Measurements from ENCODE around the gene AKAP6. TPM values are rescaled to one million over a fixed set of nuclear protein-coding genes. Genes with fewer than 3 reads are reported as not detected.

The AKAP6 gene
- total and polyA plus RNA-seq, 10 of the 15 experiments (the other 5 are each of a cell fraction or from before 2014, with no cell fraction given) = 0.35 to 5.9 (median 2.2) TPM

DNA sequence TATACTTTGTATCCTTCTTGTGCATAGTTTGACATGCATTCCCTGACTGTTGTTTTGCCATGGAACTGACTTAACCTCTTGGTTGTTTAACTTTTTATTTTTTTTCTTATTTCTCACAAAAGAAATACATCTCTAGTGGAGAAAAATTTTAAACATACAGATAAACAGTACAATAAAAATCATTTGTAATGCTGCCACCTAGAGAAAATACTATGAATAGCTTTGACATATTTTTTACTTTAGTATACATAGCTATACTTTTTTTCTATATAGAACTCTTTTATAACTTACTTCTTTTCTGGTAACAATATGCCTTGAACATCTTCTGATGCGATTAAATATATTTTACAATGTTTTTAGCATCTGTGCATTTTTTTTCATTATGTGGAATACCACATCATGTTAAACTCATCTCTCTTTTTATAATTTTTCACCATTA, 184.5 kb downstream of the AKAP6 start:
- no peaks in the 10 kb centered on the region; a peak in 1 of 4 replicates for H3K27me3 ChIP-seq (replicated peaks in 1 of 2; ENCODE audit: control insufficient read depth in 2 of 2, insufficient read depth in 2 of 2, low read length in 1 of 2)
- no peaks in the 10 kb centered on the region for H3K4me1 ChIP-seq (ENCODE audit: control insufficient read depth, insufficient read depth, low read length)
- DNase-seq (ENCODE audit: low read depth, low spot score) = no peak
- H3K9me3 ChIP-seq (replicated peaks; ENCODE audit: control insufficient read depth, insufficient read depth, low read length) = no peaks in the 10 kb centered on the region
- in situ Hi-C loops (cut with MboI) = no loop called here
- no peak overlapping the region for H2AFZ ChIP-seq (ENCODE audit: control insufficient read depth, low read depth, low read length)
- ChIA-PET CTCF (interaction anchor here (0.7 to 2.3 kb wide), 15 partner anchors 9 to 1029 kb away, joined by 3 to 11 read pairs (median 4); no protein-coding TSS in a partner anchor), RAD21 (ENCODE audit: unreplicated experiment) (interaction anchor here (0.8 to 1.8 kb wide), 5 partner anchors 46 to 587 kb away, joined by 3 to 12 read pairs (median 3); no protein-coding TSS in a partner anchor), POLR2A (no interaction called here), SMC1A (ENCODE audit: uncharacterized antibody, unreplicated experiment) (interaction anchor here (1.0 to 1.3 kb wide), 3 partner anchors 43 to 259 kb away, joined by 3 to 5 read pairs (median 3); no protein-coding TSS in a partner anchor)
- peak in 1 of 3 experiments; percentile 31; a peak in 2 of 6 replicates for TF ChIP-seq CTCF (IDR thresholded peaks at IDR 0.05 in 2 of 3, conservative IDR thresholded peaks at IDR 0.05 in 1 of 3; ENCODE audit: control insufficient read depth in 2 of 3, extremely low read depth in 1 of 3, insufficient read depth in 1 of 3, low read depth in 3 of 3, low read length in 3 of 3)
- TF ChIP-seq MLLT1 (IDR thresholded peaks at IDR 0.05) = no peak
- no peak for TF ChIP-seq STAT1 (conservative IDR thresholded peaks at IDR 0.05)
- TF ChIP-seq ZNF687 (IDR thresholded peaks at IDR 0.05) = no peak
- TF ChIP-seq ZNF622 (IDR thresholded peaks at IDR 0.05) = no peak
- no peak overlapping the region for H3K9ac ChIP-seq (ENCODE audit: control insufficient read depth, insufficient read depth, low read length)
- no peaks in the 10 kb centered on the region for H3K79me2 ChIP-seq (ENCODE audit: control insufficient read depth, insufficient read depth, low read length)
- no peak overlapping the region for H3K4me2 ChIP-seq (ENCODE audit: control insufficient read depth, insufficient read depth)
- intact Hi-C loops (cut with micrococcal nuclease; ENCODE audit: unreplicated experiment) = no loop called here
- BruUV-seq (replicated peaks) = no TSS peak
- no peaks in the 10 kb centered on the region for H4K20me1 ChIP-seq (ENCODE audit: control insufficient read depth, insufficient read depth)
- H3K27ac ChIP-seq (ENCODE audit: control insufficient read depth, insufficient read depth) = no peak overlapping the region
- no peak overlapping the region for H3K4me3 ChIP-seq
- no peaks in the 10 kb centered on the region for H3K36me3 ChIP-seq (ENCODE audit: control insufficient read depth in 2 of 2, insufficient read depth in 2 of 2, low read length in 1 of 2)
- FAIRE-seq = no peak
- no peak for ATAC-seq
- whole genome bisulfite sequencing (ENCODE audit: insufficient coverage, insufficient replicate concordance, low lambda C conversion rate, missing lambda C conversion rate) = 0% methylated on average over 1 of the region's 1 CpG
